Neutrophil (primary cell): ENCODE data around the gene NCOA6.

ENCODE experiments used
- H3K27ac ChIP-seq: fragments of 200-600 bp; sonication (generic); 2 replicates; pipeline ENCODE4 v1.5.1; 2016; ENCODE audit warnings: mild to moderate bottlenecking, moderate library complexity
- H3K27me3 ChIP-seq: fragments of 200-600 bp; sonication (generic); 2 replicates; pipeline ENCODE4 v1.6.0; 2016; ENCODE audit warnings: mild to moderate bottlenecking
- H3K36me3 ChIP-seq: fragments of 200-600 bp; sonication (generic); 2 replicates; pipeline ENCODE4 v1.5.1; 2017
- H3K4me1 ChIP-seq, 2 experiments: fragments of 200-600 bp in 1 of 2; sonication (generic) in 1 of 2; 1 replicate in 1 of 2; 2 replicates in 1 of 2; pipeline versions ENCODE4 v1.5.1 to v1.6.1; 2013 to 2016; ENCODE audit warnings: low read depth in 1 of 2, low read length in 1 of 2, mild to moderate bottlenecking in 1 of 2, moderate library complexity in 1 of 2; ENCODE audit not compliant: control insufficient read depth in 1 of 2, insufficient read depth in 1 of 2
- H3K4me3 ChIP-seq, 2 experiments: fragments of 200-600 bp in 1 of 2; sonication (generic) in 1 of 2; 1 replicate in 1 of 2; 2 replicates in 1 of 2; pipeline ENCODE4 v1.5.1; 2013 to 2016; ENCODE audit warnings: low read depth in 1 of 2, low read length in 1 of 2, mild to moderate bottlenecking in 1 of 2, moderate library complexity in 1 of 2
- H3K9me3 ChIP-seq: fragments of 200-600 bp; sonication (generic); 2 replicates; pipeline ENCODE4 v1.5.1; 2016
- TF ChIP-seq, protein P1 (sequence below): fragments of 200-600 bp; sonication (generic); IDR thresholded peaks from 2 replicates; pipeline ENCODE4 v1.5.1; 2016; ENCODE audit warnings: antibody characterized with exemption

Gene NCOA6

DNA sequence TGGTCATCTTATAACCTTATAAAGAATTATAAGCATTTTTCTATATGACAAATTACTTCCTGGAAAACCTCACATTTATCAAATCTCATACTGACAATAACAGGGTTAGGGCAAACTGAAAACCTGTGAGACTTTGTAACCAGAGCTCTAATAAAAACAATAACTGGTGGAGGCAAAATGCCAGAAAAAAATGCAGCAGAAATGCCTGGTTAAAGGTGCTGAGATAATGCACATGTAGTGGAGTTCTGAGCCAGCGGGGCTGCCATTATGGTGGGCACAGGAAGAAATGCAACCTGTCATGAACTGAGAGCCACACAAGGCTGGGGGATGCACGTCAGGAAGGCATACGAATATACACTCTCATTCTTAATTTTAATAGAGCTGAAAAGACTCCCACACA is 53.0 kb downstream of the NCOA6 start:
- Histone ChIP-seq H3K27ac (no peak overlapping the region), H3K27me3 (no peaks in the 10 kb centered on the region), H3K4me1 (no peaks in the 10 kb centered on the region), H3K4me3 (no peak overlapping the region), H3K9me3 (no peaks in the 10 kb centered on the region), H3K36me3 (peaks cover 88% of the 10 kb centered on the region)
- TF ChIP-seq, protein P1, sequence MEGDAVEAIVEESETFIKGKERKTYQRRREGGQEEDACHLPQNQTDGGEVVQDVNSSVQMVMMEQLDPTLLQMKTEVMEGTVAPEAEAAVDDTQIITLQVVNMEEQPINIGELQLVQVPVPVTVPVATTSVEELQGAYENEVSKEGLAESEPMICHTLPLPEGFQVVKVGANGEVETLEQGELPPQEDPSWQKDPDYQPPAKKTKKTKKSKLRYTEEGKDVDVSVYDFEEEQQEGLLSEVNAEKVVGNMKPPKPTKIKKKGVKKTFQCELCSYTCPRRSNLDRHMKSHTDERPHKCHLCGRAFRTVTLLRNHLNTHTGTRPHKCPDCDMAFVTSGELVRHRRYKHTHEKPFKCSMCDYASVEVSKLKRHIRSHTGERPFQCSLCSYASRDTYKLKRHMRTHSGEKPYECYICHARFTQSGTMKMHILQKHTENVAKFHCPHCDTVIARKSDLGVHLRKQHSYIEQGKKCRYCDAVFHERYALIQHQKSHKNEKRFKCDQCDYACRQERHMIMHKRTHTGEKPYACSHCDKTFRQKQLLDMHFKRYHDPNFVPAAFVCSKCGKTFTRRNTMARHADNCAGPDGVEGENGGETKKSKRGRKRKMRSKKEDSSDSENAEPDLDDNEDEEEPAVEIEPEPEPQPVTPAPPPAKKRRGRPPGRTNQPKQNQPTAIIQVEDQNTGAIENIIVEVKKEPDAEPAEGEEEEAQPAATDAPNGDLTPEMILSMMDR, result no peak

DNA sequence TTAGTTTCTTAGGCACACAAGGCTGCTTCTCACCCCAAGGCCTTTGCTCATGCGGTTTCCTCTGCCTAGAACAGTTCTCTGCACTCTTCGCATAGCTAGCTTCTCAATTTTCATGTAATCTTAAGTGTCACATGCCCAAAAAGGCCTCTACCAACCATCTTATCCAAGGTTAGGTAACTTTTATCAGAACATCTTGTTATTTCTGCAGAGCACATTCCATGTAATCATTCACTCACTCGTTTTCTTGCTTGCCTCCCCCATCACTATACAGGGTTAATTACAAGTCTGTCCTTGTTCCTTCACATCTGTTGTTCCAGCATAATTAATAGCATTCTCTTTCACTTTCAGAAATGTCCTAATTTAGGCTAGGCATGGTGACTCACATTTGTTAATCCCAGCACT is 53.8 kb downstream of the NCOA6 start:
- TF ChIP-seq, protein P1, result no peak
- Histone ChIP-seq H3K36me3 (peaks cover 96% of the 10 kb centered on the region), H3K27ac (no peak overlapping the region), H3K4me3 (no peak overlapping the region), H3K27me3 (no peaks in the 10 kb centered on the region), H3K4me1 (no peaks in the 10 kb centered on the region), H3K9me3 (no peaks in the 10 kb centered on the region)

DNA sequence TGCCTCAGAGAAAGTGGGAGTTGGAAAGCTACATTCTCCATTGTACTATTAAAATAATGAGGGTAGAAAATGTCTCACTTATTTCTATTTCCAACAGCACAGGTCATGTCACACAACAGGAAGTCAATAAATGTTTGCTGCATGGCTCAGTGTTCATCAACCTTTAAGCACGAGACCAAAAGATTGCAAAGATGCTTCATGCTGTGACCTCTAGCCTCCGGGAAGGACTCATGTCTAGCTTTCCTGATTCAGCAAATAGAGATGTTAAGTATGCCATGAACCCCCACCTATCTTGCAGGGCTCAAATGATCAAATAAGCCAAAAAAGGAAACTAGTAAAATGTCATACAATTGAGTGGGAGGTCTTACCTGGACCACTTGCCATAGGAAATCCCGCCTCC is 57.4 kb downstream of the NCOA6 start:
- no peaks in the 10 kb centered on the region for H3K9me3 ChIP-seq
- H3K4me1 ChIP-seq, result no peaks in the 10 kb centered on the region
- TF ChIP-seq, protein P1, result no peak
- H3K4me3 ChIP-seq, result no peak overlapping the region
- H3K36me3 ChIP-seq, result peaks cover 93% of the 10 kb centered on the region
- H3K27ac ChIP-seq, result no peak overlapping the region
- no peaks in the 10 kb centered on the region for H3K27me3 ChIP-seq

DNA sequence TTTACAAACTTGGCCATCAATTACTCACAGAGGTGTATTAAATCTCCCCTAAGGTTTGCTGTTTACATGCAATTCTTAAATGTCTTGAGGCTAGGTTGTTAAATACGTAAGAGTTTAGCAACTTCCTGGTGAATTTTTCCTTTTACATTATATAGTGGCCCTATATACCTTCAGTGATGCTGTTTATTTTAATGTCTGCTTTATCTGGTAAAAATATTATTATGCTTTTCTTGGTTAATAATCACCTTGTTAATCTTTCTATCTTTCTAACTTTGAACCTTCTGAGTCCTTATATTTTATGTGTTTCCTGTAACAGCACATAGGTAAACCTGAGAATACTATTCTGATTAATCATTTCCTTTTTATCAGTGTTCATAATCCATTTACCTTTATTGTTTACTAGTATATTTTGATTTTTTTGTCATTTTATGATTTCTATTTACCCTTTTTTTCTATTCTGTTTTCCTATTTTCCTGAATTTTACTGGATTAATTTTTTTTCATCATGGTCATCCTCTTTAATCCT is 63.4 kb downstream of the NCOA6 start:
- H3K27ac ChIP-seq, result no peak overlapping the region
- TF ChIP-seq, protein P1, result no peak
- no peaks in the 10 kb centered on the region for H3K4me1 ChIP-seq
- no peaks in the 10 kb centered on the region for H3K9me3 ChIP-seq
- H3K4me3 ChIP-seq, result no peak overlapping the region
- H3K27me3 ChIP-seq, result no peaks in the 10 kb centered on the region
- peaks cover 85% of the 10 kb centered on the region for H3K36me3 ChIP-seq

DNA sequence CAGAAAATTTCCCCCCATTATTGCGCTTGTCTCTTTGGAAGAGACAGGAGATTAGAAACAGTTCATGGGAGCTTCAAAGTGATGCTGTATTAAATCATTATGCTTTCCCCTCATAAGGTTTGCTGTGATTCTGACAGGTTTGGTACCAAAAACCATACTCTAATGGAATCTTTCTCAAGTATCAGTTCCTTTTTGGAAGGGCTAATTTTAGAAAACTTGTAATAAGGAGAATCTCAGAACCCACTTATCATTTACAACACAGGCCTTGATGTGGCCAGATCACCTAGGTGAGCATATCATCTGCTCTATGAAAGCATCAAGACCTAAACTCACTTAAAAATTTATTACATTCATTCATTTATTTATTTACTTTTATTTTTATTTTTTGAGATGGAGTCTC is 70.1 kb downstream of the NCOA6 start:
- no peak overlapping the region for H3K4me3 ChIP-seq
- no peaks in the 10 kb centered on the region for H3K27me3 ChIP-seq
- H3K4me1 ChIP-seq, result no peaks in the 10 kb centered on the region
- no peak overlapping the region for H3K27ac ChIP-seq
- no peaks in the 10 kb centered on the region for H3K9me3 ChIP-seq
- TF ChIP-seq, protein P1, result no peak
- peaks cover 95% of the 10 kb centered on the region for H3K36me3 ChIP-seq

DNA sequence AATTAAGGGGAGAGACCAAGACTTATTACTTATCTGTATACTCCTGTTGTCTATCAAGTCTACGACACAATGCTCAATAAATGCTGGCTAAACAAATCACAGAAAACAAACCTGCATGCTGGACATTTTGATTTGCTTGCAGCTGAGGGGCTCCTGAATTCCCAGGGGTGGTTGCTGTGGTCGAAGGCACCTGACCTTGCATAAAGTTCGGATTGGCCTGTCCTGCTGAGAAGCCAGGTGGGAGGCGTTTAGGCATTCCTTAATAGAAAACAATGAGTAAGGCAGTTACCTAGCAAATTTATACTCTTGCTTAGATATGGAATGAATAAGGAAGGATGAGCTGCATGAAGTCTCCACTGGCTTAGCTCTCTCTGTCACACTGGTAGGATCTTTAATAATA is 70.8 kb downstream of the NCOA6 start:
- TF ChIP-seq, protein P1, result no peak
- H3K27me3 ChIP-seq, result no peaks in the 10 kb centered on the region
- H3K4me3 ChIP-seq, result no peak overlapping the region
- peaks cover 96% of the 10 kb centered on the region for H3K36me3 ChIP-seq
- no peak overlapping the region for H3K27ac ChIP-seq
- no peaks in the 10 kb centered on the region for H3K9me3 ChIP-seq
- H3K4me1 ChIP-seq, result no peaks in the 10 kb centered on the region
